PFSK-1 (cell line): ENCODE results near the gene MCTP1.

Experiments used
- POLR2AphosphoS5 ChIP-seq: IDR thresholded peaks from 2 replicates; pipeline ENCODE4 v1.6.1; 2012; ENCODE audit warnings: low read depth, mild to moderate bottlenecking, control low read depth, low read length, moderate library complexity
- SIN3A ChIP-seq: IDR thresholded peaks from 2 replicates; pipeline ENCODE4 v1.6.1; 2012; ENCODE audit warnings: mild to moderate bottlenecking, low read length, moderate library complexity, borderline replicate concordance; ENCODE audit not compliant: insufficient read depth
- TF ChIP-seq, protein P1 (sequence below), 2 experiments: IDR thresholded peaks; 2 replicates each; pipeline versions ENCODE4 v1.6.1 to v1.8.0; 2011 to 2012; ENCODE audit warnings: low read depth in 2 of 2, low read length in 2 of 2, control low read depth in 1 of 2, inconsistent platforms in 1 of 2, mild to moderate bottlenecking in 1 of 2, moderate library complexity in 1 of 2; ENCODE audit not compliant: insufficient read depth in 1 of 2

GRCh38 chr5:94740286-94740685 lies 544.6 kb downstream of the MCTP1 start:
- TF ChIP-seq SIN3A = no peak
- no peak for TF ChIP-seq POLR2AphosphoS5
- TF ChIP-seq, protein P1, sequence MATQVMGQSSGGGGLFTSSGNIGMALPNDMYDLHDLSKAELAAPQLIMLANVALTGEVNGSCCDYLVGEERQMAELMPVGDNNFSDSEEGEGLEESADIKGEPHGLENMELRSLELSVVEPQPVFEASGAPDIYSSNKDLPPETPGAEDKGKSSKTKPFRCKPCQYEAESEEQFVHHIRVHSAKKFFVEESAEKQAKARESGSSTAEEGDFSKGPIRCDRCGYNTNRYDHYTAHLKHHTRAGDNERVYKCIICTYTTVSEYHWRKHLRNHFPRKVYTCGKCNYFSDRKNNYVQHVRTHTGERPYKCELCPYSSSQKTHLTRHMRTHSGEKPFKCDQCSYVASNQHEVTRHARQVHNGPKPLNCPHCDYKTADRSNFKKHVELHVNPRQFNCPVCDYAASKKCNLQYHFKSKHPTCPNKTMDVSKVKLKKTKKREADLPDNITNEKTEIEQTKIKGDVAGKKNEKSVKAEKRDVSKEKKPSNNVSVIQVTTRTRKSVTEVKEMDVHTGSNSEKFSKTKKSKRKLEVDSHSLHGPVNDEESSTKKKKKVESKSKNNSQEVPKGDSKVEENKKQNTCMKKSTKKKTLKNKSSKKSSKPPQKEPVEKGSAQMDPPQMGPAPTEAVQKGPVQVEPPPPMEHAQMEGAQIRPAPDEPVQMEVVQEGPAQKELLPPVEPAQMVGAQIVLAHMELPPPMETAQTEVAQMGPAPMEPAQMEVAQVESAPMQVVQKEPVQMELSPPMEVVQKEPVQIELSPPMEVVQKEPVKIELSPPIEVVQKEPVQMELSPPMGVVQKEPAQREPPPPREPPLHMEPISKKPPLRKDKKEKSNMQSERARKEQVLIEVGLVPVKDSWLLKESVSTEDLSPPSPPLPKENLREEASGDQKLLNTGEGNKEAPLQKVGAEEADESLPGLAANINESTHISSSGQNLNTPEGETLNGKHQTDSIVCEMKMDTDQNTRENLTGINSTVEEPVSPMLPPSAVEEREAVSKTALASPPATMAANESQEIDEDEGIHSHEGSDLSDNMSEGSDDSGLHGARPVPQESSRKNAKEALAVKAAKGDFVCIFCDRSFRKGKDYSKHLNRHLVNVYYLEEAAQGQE (IDR thresholded peaks at IDR 0.05; ENCODE audit: insufficient read depth in 1 of 2, low read depth in 2 of 2, low read length in 2 of 2) = no peak
